Spleen (tissue), 11 donors: ENCODE results near the gene EDEM1. TPM values are rescaled to one million over a fixed set of nuclear protein-coding genes. Genes with fewer than 3 reads are reported as not detected.
A peak's percentile ranks its signal among the peaks of the same experiment; 100 is the strongest.

Source experiments
- DNase-seq: peaks from one replicate; pipeline ENCODE4 v3.0.0-alpha.2; 2020
- H3K27ac ChIP-seq, 8 donors: fragments of 200-600 bp; sonication (generic) in 7 of 8; 1 replicate in 4 of 8; 2 replicates in 4 of 8; pipeline versions ENCODE4 v1.5.0 to v1.8.0; 2016 to 2021; ENCODE audit warnings: inconsistent platforms in 4 of 8, mild to moderate bottlenecking in 4 of 8, moderate library complexity in 1 of 8
- H3K27me3 ChIP-seq, 7 donors: fragments of 200-600 bp; sonication (generic) in 6 of 7; replicated peaks in 1 of 7; 1 replicate in 4 of 7; 2 replicates in 3 of 7; pipeline versions ENCODE4 v1.5.0 to v1.8.0; 2016 to 2021; ENCODE audit warnings: inconsistent platforms in 3 of 7, mild to moderate bottlenecking in 1 of 7
- H3K36me3 ChIP-seq, 6 donors: fragments of 200-600 bp; sonication (generic) in 5 of 6; 1 replicate in 4 of 6; 2 replicates in 2 of 6; pipeline versions ENCODE4 v1.5.0 to v1.8.0; 2016 to 2021; ENCODE audit warnings: inconsistent platforms in 2 of 6
- H3K4me1 ChIP-seq, 6 donors: fragments of 200-600 bp; sonication (generic) in 5 of 6; 1 replicate in 3 of 6; 2 replicates in 3 of 6; pipeline versions ENCODE4 v1.5.0 to v1.8.0; 2016 to 2021; ENCODE audit warnings: inconsistent platforms in 3 of 6
- H3K4me3 ChIP-seq, 8 donors: fragments of 200-600 bp; sonication (generic) in 7 of 8; 1 replicate in 4 of 8; 2 replicates in 4 of 8; pipeline versions ENCODE4 v1.5.0 to v1.8.0; 2016 to 2021; ENCODE audit warnings: inconsistent platforms in 4 of 8, mild to moderate bottlenecking in 4 of 8, moderate library complexity in 2 of 8
- H3K9me3 ChIP-seq, 8 donors: fragments of 200-600 bp; sonication (generic) in 7 of 8; 1 replicate in 4 of 8; 2 replicates in 4 of 8; pipeline versions ENCODE4 v1.5.0 to v1.8.0; 2016 to 2021; ENCODE audit warnings: inconsistent platforms in 4 of 8
- CTCF ChIP-seq, 11 experiments: fragments of 200-600 bp in 7 of 11; fragments of 450-650 bp in 4 of 11; sonication (generic) in 4 of 11; IDR thresholded peaks in 8 of 11; conservative IDR thresholded peaks in 3 of 11; 1 replicate in 7 of 11; 2 replicates in 4 of 11; pipeline versions ENCODE4 v1.4.0 to v1.8.0; 2016 to 2021; ENCODE audit warnings: antibody characterized with exemption in 11 of 11, inconsistent platforms in 4 of 11, mild to moderate bottlenecking in 1 of 11
- POLR2A ChIP-seq, 3 donors: fragments of 450-650 bp; IDR thresholded peaks; one replicate each; pipeline ENCODE4 v1.5.1; 2017; ENCODE audit warnings: antibody characterized with exemption in 3 of 3, mild to moderate bottlenecking in 1 of 3
- POLR2AphosphoS5 ChIP-seq, 3 donors: sonication (generic); formaldehyde crosslinking; IDR thresholded peaks; one replicate each; pipeline ENCODE4 v1.5.1; 2017; ENCODE audit warnings: antibody characterized with exemption in 3 of 3
- WGBS, 5 donors: extraction: QIAGEN DNeasy Blood & Tissue Kit in 3 of 5; methylation state at CpG; one replicate each; pipeline versions ENCODE4 v1.1.5 to v1.1.7; 2013 to 2018; 5-methylcytosine and 5-hydroxymethylcytosine counted together
- intact Hi-C: fragments of 100-400 bp; cut with DNase I; formaldehyde crosslinking; loops from one replicate; pipeline ENCODE4 v1.15.0; 2023; ENCODE audit warnings: low total_unique reads
- polyA plus RNA-seq, 3 donors: library from polyadenylated mRNA; stranded (reverse); fragments of 200-250 nt; gene quantifications; one replicate each; pipeline ENCODE4 v1.2.1, GENCODE V29; 2013
- total RNA-seq, 7 donors: library from RNA; depleted of rRNA in 3 of 7; stranded (reverse); fragments of >200 nt in 3 of 7; fragmentation: NEBNext Ultra II Directional in 4 of 7; extraction: Animal tissue kit (Norgen Biotek cat#: 25700) in 4 of 7; gene quantifications; one replicate each; pipeline versions ENCODE4 v1.1.0 to v1.2.1, GENCODE V29; 2016 to 2021
- donor health status: healthy with polysubstance abuse.
- donor health status: DM: no; HTN: no; CAD: no; lungs with moderate emphysema.
- donor health status: DM: no; HTN: no; CAD: no.
- donor health status: Bipolar disorder and iron deficiency.
- donor health status: healthy.
- donor health status: DM: no; HTN: no; CAD: no.
- donor health status: DM: yes; HTN: yes; CAD: no.

Gene EDEM1
- total and polyA plus RNA-seq, 10 donors = 8.4 to 174 (median 73.8) TPM

GRCh38 chr3:5210926-5211325 lies 23.4 kb downstream of the EDEM1 start:
- Histone ChIP-seq H3K27me3 (no peaks in the 10 kb centered on the region), H3K27ac (no peak overlapping the region), H3K9me3 (no peaks in the 10 kb centered on the region), H3K4me3 (no peak overlapping the region), H3K36me3 (peaks cover 7 to 100% (median 99%) of the 10 kb centered on the region in 6 donors), H3K4me1 (peaks cover 0 to 1% (median 0%) of the 10 kb centered on the region in 6 donors)
- no peak for DNase-seq
- 96 to 99% (median 97%) methylated on average over 5 of the region's 5 CpGs for WGBS, 5 donors
- TF ChIP-seq POLR2AphosphoS5 (IDR thresholded peaks at IDR 0.05) = no peak
- TF ChIP-seq POLR2A (IDR thresholded peaks at IDR 0.05) = no peak
- no peak for TF ChIP-seq CTCF (IDR thresholded peaks at IDR 0.05 in 8 of 11, conservative IDR thresholded peaks at IDR 0.05 in 3 of 11)
- intact Hi-C loops = no loop called here

- Histone ChIP-seq H3K9me3 (no peaks in the 10 kb centered on the region), H3K4me3 (no peak overlapping the region), H3K4me1 (no peaks in the 10 kb centered on the region), H3K36me3 (peaks cover 7 to 100% (median 98%) of the 10 kb centered on the region in 6 donors), H3K27me3 (no peaks in the 10 kb centered on the region), H3K27ac (no peak overlapping the region)
- intact Hi-C loops = no loop called here
- DNase-seq = no peak
- 82 to 89% (median 85%) methylated on average over 9 of the region's 9 CpGs for WGBS, 5 donors
- TF ChIP-seq CTCF (IDR thresholded peaks at IDR 0.05 in 8 of 11, conservative IDR thresholded peaks at IDR 0.05 in 3 of 11) = no peak
- no peak for TF ChIP-seq POLR2A (IDR thresholded peaks at IDR 0.05)
- no peak for TF ChIP-seq POLR2AphosphoS5 (IDR thresholded peaks at IDR 0.05)
These were observed 25.4 kb downstream of the EDEM1 start for GRCh38 chr3:5212628-5213573.

GRCh38 chr3:5213574-5213966 lies 26.1 kb downstream of the EDEM1 start:
- H3K36me3 ChIP-seq = peaks cover 3 to 100% (median 98%) of the 10 kb centered on the region in 6 donors
- TF ChIP-seq POLR2AphosphoS5 (IDR thresholded peaks at IDR 0.05) (peak in 2 of 3 donors; percentile 23 to 62), POLR2A (IDR thresholded peaks at IDR 0.05) (no peak), CTCF (IDR thresholded peaks at IDR 0.05 in 8 of 11, conservative IDR thresholded peaks at IDR 0.05 in 3 of 11) (no peak)

GRCh38 chr3:5214352-5214751 lies 26.8 kb downstream of the EDEM1 start:
- WGBS, 5 donors = 81 to 86% (median 84%) methylated on average over 9 of the region's 9 CpGs
- no peaks in the 10 kb centered on the region for H3K27me3 ChIP-seq
- H3K27ac ChIP-seq = no peak overlapping the region
- DNase-seq = no peak
- TF ChIP-seq POLR2A (IDR thresholded peaks at IDR 0.05) = no peak
- TF ChIP-seq CTCF (IDR thresholded peaks at IDR 0.05 in 8 of 11, conservative IDR thresholded peaks at IDR 0.05 in 3 of 11) = no peak
- TF ChIP-seq POLR2AphosphoS5 (IDR thresholded peaks at IDR 0.05) = no peak
- no peak overlapping the region for H3K4me3 ChIP-seq
- intact Hi-C loops = no loop called here
- peaks cover 3 to 100% (median 98%) of the 10 kb centered on the region in 6 donors for H3K36me3 ChIP-seq
- H3K4me1 ChIP-seq = no peaks in the 10 kb centered on the region
- no peaks in the 10 kb centered on the region for H3K9me3 ChIP-seq

More at GRCh38 chr3:5213574-5213966, 26.1 kb downstream of the EDEM1 start:
- intact Hi-C loops = no loop called here
- 76 to 86% (median 83%) methylated on average over 6 to 7 of the region's 7 CpGs for WGBS, 5 donors
- H3K9me3 ChIP-seq = no peaks in the 10 kb centered on the region
- H3K27ac ChIP-seq = no peak overlapping the region
- no peak for DNase-seq
- no peaks in the 10 kb centered on the region for H3K27me3 ChIP-seq
- no peaks in the 10 kb centered on the region for H3K4me1 ChIP-seq
- no peak overlapping the region for H3K4me3 ChIP-seq
